HEK293 (cell line): Measurements from ENCODE around the gene TLCD3B.

Experiments used
- CTCF ChIA-PET: fragments of 350-600 bp; formaldehyde crosslinking; extraction: SDS; loops from one replicate; lab custom pipeline; 2021; ENCODE audit warnings: antibody characterized with exemption; lab: Yijun Ruan, JAX
- POLR2A ChIA-PET: fragments of 300-600 bp; formaldehyde crosslinking; extraction: SDS; loops from one replicate; lab custom pipeline; 2020; ENCODE audit warnings: antibody characterized with exemption, inconsistent platforms; lab: Yijun Ruan, JAX
- H3K27ac ChIP-seq: fragments of 200-500 bp; sonication (Bioruptor generic); 2 replicates; pipeline ENCODE4 v1.5.1; 2014; ENCODE audit warnings: low read depth, low read length, control low read depth, inconsistent platforms; ENCODE audit errors: extremely low read depth
- H3K36me3 ChIP-seq, 2 experiments: fragments of 200-500 bp in 1 of 2; sonication (Bioruptor generic) in 1 of 2; 1 replicate in 1 of 2; 2 replicates in 1 of 2; pipeline ENCODE4 v1.5.1; 2014 to 2017; ENCODE audit warnings: inconsistent platforms in 2 of 2, low read length in 2 of 2; ENCODE audit not compliant: control insufficient read depth in 2 of 2, insufficient read depth in 1 of 2
- H3K4me1 ChIP-seq: fragments of 200-500 bp; sonication (Bioruptor generic); 2 replicates; pipeline ENCODE4 v1.5.1; 2014; ENCODE audit warnings: mild to moderate bottlenecking, low read length, inconsistent platforms; ENCODE audit not compliant: control insufficient read depth, insufficient read depth
- H3K4me3 ChIP-seq: 2 replicates; pipeline ENCODE4 v1.5.1; 2011; ENCODE audit warnings: low read depth, mild to moderate bottlenecking, control low read depth, low read length, moderate library complexity
- H3K9me3 ChIP-seq: fragments of 200-500 bp; sonication (Bioruptor generic); 2 replicates; pipeline ENCODE4 v1.5.1; 2014; ENCODE audit warnings: low read depth, low read length, inconsistent platforms; ENCODE audit not compliant: control insufficient read depth, insufficient read depth
- HOXA7 ChIP-seq: sonication (generic); formaldehyde crosslinking; IDR thresholded peaks from 2 replicates; pipeline ENCODE4 v1.8.1; 2022; ENCODE audit warnings: missing genetic modification reagents, borderline replicate concordance
- KLF16 ChIP-seq: fragments of 450-650 bp; formaldehyde crosslinking; IDR thresholded peaks from 2 replicates; pipeline ENCODE4 v1.5.1; 2017; ENCODE audit warnings: missing biosample characterization, missing genetic modification characterization
- SCRT2 ChIP-seq: fragments of 450-650 bp; formaldehyde crosslinking; IDR thresholded peaks from 2 replicates; pipeline ENCODE4 v1.5.1; 2016; ENCODE audit warnings: missing biosample characterization, missing genetic modification characterization
- YY2 ChIP-seq: fragments of 450-650 bp; formaldehyde crosslinking; IDR thresholded peaks from 2 replicates; pipeline ENCODE4 v1.5.1; 2016; ENCODE audit warnings: missing biosample characterization, missing genetic modification characterization
- ZBTB8A ChIP-seq: fragments of 450-650 bp; formaldehyde crosslinking; IDR thresholded peaks from 2 replicates; pipeline ENCODE4 v1.5.1; 2016; ENCODE audit warnings: missing biosample characterization, missing genetic modification characterization
- ZFP37 ChIP-seq: fragments of 450-650 bp; formaldehyde crosslinking; IDR thresholded peaks from 2 replicates; pipeline ENCODE4 v1.5.1; 2016; ENCODE audit warnings: missing biosample characterization, missing genetic modification characterization
- ZNF112 ChIP-seq: fragments of 450-650 bp; formaldehyde crosslinking; IDR thresholded peaks from 2 replicates; pipeline ENCODE4 v1.5.0; 2017; ENCODE audit warnings: missing biosample characterization, missing genetic modification characterization
- ZNF16 ChIP-seq: fragments of 450-650 bp; formaldehyde crosslinking; IDR thresholded peaks from 2 replicates; pipeline ENCODE4 v1.5.1; 2016; ENCODE audit warnings: low read depth, missing biosample characterization, missing genetic modification characterization
- ZNF341 ChIP-seq: fragments of 450-650 bp; formaldehyde crosslinking; IDR thresholded peaks from 2 replicates; pipeline ENCODE4; 2016; ENCODE audit warnings: low read depth, missing biosample characterization, missing genetic modification characterization
- ZNF585B ChIP-seq: fragments of 450-650 bp; formaldehyde crosslinking; IDR thresholded peaks from 2 replicates; pipeline ENCODE4 v1.5.1; 2016; ENCODE audit warnings: missing biosample characterization, missing genetic modification characterization
- ZNF623 ChIP-seq: fragments of 450-650 bp; formaldehyde crosslinking; IDR thresholded peaks from 2 replicates; pipeline ENCODE4 v1.5.1; 2016; ENCODE audit warnings: missing biosample characterization, missing genetic modification characterization
- ZNF791 ChIP-seq: fragments of 450-650 bp; formaldehyde crosslinking; IDR thresholded peaks from 2 replicates; pipeline ENCODE4 v1.5.1; 2016; ENCODE audit warnings: missing biosample characterization, missing genetic modification characterization
- ZSCAN16 ChIP-seq: fragments of 450-650 bp; formaldehyde crosslinking; IDR thresholded peaks from 2 replicates; pipeline ENCODE4 v1.5.1; 2016; ENCODE audit warnings: missing biosample characterization, missing genetic modification characterization
- TF ChIP-seq, protein P1 (sequence below): fragments of 450-650 bp; formaldehyde crosslinking; IDR thresholded peaks from 2 replicates; pipeline ENCODE4 v1.5.1; 2016; ENCODE audit warnings: missing biosample characterization, missing genetic modification characterization
- TF ChIP-seq, protein P2 (sequence below): fragments of 450-650 bp; formaldehyde crosslinking; IDR thresholded peaks from 2 replicates; pipeline ENCODE4; 2016; ENCODE audit warnings: missing biosample characterization, missing genetic modification characterization
- TF ChIP-seq, protein P3 (sequence below): fragments of 450-650 bp; formaldehyde crosslinking; IDR thresholded peaks from 2 replicates; pipeline ENCODE4 v1.5.1; 2017; ENCODE audit warnings: missing biosample characterization, missing genetic modification characterization
- TF ChIP-seq, protein P4 (sequence below): fragments of 450-650 bp; formaldehyde crosslinking; IDR thresholded peaks from 2 replicates; pipeline ENCODE4 v1.5.1; 2016; ENCODE audit warnings: missing biosample characterization, missing genetic modification characterization
- TF ChIP-seq, protein P5 (sequence below): fragments of 450-650 bp; formaldehyde crosslinking; IDR thresholded peaks from 2 replicates; pipeline ENCODE4 v1.5.1; 2016; ENCODE audit warnings: missing biosample characterization, missing genetic modification characterization
- TF ChIP-seq, protein P6 (sequence below): fragments of 450-650 bp; formaldehyde crosslinking; IDR thresholded peaks from 2 replicates; pipeline ENCODE4 v1.5.1; 2016; ENCODE audit warnings: missing biosample characterization, missing genetic modification characterization
- TF ChIP-seq, protein P7 (sequence below): fragments of 450-650 bp; formaldehyde crosslinking; IDR thresholded peaks from 2 replicates; pipeline ENCODE4 v1.5.1; 2016; ENCODE audit warnings: missing biosample characterization, missing genetic modification characterization
- TF ChIP-seq, protein P8 (sequence below): IDR thresholded peaks from 2 replicates; pipeline ENCODE4 v1.6.1; 2011; ENCODE audit warnings: mild to moderate bottlenecking, low read depth, low read length, borderline replicate concordance

TLCD3B gene

DNA sequence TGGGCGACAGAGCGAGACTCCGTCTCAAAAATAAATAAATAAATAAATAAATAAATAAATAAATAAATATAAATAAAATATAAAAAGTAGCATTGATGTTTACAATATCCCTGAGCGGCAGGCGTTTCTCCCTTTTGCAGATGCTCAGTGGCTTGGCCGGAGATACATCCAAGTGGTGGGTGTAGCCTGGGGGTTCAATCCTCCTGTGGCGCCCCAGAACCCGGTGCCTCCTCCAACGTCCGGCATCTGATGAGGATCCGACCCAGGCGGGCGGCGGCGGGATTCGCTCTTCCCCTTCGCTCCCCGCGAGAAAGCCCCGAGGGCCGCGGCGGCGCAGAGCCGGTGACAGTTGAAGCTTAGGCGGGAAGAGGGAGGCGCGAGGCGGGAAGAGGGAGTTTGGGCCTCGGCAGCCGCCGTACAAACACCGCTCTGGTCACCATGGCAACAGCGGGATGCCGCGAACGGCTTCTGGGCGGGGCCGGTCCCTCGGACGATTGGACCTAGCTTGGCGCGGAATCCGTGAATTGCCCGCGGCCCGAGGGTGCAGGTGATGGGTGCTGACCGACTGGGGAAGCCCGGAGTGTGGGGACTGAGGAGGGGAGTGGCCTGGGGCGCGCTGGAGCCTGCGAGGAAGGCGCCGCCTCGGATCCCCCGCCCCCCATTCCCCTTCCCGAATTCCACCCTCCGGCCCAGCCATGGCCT lies 21.8 kb upstream of the TLCD3B start:
- H3K4me3 ChIP-seq = peak overlapping the region; percentile 63
- peak overlapping the region; percentile 65 for H3K27ac ChIP-seq
- peaks cover 3% of the 10 kb centered on the region; the same call in 1 of the 2 replicates for H3K4me1 ChIP-seq
- ChIA-PET POLR2A (interaction anchor here (0.7 to 6.5 kb wide), 10 partner anchors 9 to 606 kb away, joined by 3 to 66 read pairs (median 4); partner anchors contain the start of genes ALDOA, CORO1A, FBRS and PPP4C), CTCF (interaction anchor here (0.6 to 1.8 kb wide), 4 partner anchors 20 to 1491 kb away, joined by 3 to 16 read pairs (median 4); partner anchors contain the start of gene TLCD3B)
- H3K36me3 ChIP-seq = peaks cover 0 to 11% of the 10 kb centered on the region in 2 experiments; a peak in 2 of 3 replicates
- no peaks in the 10 kb centered on the region for H3K9me3 ChIP-seq
- TF ChIP-seq ZFP37 (tag by site-specific recombination) (peak; percentile 83), ZNF16 (0 out of 2 replicates have a peak, but pooled peaks have one; percentile 44), ZNF341 (tag by site-specific recombination) (peak; percentile 92), ZNF623 (tag by site-specific recombination) (peak; percentile 92), ZBTB8A (tag by site-specific recombination) (peak; percentile 95), ZSCAN16 (tag by site-specific recombination) (no peak; the same call in 1 of the 2 replicates), ZNF112 (tag by site-specific recombination) (no peak), ZNF791 (tag by site-specific recombination) (peak; percentile 87), HOXA7 (CRISPR knock-in tag) (no peak), KLF16 (peak; percentile 93), SCRT2 (peak; percentile 63), YY2 (no peak), ZNF585B (tag by site-specific recombination) (0 out of 2 replicates have a peak, but pooled peaks have one; percentile 6)
- TF ChIP-seq, protein P1, sequence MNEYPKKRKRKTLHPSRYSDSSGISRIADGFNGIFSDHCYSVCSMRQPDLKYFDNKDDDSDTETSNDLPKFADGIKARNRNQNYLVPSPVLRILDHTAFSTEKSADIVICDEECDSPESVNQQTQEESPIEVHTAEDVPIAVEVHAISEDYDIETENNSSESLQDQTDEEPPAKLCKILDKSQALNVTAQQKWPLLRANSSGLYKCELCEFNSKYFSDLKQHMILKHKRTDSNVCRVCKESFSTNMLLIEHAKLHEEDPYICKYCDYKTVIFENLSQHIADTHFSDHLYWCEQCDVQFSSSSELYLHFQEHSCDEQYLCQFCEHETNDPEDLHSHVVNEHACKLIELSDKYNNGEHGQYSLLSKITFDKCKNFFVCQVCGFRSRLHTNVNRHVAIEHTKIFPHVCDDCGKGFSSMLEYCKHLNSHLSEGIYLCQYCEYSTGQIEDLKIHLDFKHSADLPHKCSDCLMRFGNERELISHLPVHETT (tag by site-specific recombination) = peak; percentile 96
- TF ChIP-seq, protein P2, sequence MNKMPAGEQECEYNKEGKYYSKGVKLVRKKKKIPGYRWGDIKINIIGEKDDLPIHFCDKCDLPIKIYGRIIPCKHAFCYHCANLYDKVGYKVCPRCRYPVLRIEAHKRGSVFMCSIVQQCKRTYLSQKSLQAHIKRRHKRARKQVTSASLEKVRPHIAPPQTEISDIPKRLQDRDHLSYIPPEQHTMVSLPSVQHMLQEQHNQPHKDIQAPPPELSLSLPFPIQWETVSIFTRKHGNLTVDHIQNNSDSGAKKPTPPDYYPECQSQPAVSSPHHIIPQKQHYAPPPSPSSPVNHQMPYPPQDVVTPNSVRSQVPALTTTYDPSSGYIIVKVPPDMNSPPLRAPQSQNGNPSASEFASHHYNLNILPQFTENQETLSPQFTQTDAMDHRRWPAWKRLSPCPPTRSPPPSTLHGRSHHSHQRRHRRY (tag by site-specific recombination) = no peak
- TF ChIP-seq, protein P3, sequence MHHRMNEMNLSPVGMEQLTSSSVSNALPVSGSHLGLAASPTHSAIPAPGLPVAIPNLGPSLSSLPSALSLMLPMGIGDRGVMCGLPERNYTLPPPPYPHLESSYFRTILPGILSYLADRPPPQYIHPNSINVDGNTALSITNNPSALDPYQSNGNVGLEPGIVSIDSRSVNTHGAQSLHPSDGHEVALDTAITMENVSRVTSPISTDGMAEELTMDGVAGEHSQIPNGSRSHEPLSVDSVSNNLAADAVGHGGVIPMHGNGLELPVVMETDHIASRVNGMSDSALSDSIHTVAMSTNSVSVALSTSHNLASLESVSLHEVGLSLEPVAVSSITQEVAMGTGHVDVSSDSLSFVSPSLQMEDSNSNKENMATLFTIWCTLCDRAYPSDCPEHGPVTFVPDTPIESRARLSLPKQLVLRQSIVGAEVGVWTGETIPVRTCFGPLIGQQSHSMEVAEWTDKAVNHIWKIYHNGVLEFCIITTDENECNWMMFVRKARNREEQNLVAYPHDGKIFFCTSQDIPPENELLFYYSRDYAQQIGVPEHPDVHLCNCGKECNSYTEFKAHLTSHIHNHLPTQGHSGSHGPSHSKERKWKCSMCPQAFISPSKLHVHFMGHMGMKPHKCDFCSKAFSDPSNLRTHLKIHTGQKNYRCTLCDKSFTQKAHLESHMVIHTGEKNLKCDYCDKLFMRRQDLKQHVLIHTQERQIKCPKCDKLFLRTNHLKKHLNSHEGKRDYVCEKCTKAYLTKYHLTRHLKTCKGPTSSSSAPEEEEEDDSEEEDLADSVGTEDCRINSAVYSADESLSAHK (tag by site-specific recombination) = peak; percentile 73
- TF ChIP-seq, protein P4, sequence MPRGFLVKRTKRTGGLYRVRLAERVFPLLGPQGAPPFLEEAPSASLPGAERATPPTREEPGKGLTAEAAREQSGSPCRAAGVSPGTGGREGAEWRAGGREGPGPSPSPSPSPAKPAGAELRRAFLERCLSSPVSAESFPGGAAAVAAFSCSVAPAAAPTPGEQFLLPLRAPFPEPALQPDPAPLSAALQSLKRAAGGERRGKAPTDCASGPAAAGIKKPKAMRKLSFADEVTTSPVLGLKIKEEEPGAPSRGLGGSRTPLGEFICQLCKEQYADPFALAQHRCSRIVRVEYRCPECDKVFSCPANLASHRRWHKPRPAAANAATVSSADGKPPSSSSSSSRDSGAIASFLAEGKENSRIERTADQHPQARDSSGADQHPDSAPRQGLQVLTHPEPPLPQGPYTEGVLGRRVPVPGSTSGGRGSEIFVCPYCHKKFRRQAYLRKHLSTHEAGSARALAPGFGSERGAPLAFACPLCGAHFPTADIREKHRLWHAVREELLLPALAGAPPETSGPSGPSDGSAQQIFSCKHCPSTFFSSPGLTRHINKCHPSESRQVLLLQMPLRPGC = peak; percentile 97
- TF ChIP-seq, protein P5, sequence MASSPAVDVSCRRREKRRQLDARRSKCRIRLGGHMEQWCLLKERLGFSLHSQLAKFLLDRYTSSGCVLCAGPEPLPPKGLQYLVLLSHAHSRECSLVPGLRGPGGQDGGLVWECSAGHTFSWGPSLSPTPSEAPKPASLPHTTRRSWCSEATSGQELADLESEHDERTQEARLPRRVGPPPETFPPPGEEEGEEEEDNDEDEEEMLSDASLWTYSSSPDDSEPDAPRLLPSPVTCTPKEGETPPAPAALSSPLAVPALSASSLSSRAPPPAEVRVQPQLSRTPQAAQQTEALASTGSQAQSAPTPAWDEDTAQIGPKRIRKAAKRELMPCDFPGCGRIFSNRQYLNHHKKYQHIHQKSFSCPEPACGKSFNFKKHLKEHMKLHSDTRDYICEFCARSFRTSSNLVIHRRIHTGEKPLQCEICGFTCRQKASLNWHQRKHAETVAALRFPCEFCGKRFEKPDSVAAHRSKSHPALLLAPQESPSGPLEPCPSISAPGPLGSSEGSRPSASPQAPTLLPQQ (tag by site-specific recombination) = peak; percentile 93
- TF ChIP-seq, protein P6, sequence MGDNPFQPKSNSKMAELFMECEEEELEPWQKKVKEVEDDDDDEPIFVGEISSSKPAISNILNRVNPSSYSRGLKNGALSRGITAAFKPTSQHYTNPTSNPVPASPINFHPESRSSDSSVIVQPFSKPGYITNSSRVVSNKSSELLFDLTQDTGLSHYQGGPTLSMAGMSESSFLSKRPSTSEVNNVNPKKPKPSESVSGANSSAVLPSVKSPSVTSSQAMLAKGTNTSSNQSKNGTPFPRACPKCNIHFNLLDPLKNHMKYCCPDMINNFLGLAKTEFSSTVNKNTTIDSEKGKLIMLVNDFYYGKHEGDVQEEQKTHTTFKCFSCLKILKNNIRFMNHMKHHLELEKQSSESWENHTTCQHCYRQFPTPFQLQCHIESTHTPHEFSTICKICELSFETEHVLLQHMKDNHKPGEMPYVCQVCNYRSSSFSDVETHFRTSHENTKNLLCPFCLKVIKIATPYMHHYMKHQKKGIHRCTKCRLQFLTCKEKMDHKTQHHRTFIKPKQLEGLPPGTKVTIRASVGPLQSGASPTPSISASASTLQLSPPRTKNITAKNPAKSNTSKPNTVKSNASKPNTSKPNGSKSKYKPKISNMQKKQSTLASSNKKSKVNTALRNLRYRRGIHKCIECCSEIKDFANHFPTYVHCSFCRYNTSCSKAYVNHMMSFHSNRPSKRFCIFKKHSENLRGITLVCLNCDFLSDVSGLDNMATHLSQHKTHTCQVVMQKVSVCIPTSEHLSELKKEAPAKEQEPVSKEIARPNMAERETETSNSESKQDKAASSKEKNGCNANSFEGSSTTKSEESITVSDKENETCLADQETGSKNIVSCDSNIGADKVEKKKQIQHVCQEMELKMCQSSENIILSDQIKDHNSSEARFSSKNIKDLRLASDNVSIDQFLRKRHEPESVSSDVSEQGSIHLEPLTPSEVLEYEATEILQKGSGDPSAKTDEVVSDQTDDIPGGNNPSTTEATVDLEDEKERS (tag by site-specific recombination) = no peak
- TF ChIP-seq, protein P7, sequence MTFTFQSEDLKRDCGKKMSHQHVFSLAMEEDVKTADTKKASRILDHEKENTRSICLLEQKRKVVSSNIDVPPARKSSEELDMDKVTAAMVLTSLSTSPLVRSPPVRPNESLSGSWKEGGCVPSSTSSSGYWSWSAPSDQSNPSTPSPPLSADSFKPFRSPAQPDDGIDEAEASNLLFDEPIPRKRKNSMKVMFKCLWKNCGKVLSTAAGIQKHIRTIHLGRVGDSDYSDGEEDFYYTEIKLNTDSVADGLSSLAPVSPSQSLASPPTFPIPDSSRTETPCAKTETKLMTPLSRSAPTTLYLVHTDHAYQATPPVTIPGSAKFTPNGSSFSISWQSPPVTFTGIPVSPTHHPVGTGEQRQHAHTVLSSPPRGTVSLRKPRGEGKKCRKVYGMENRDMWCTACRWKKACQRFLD = peak; percentile 88; the same call in 1 of the 2 replicates
- TF ChIP-seq, protein P8, sequence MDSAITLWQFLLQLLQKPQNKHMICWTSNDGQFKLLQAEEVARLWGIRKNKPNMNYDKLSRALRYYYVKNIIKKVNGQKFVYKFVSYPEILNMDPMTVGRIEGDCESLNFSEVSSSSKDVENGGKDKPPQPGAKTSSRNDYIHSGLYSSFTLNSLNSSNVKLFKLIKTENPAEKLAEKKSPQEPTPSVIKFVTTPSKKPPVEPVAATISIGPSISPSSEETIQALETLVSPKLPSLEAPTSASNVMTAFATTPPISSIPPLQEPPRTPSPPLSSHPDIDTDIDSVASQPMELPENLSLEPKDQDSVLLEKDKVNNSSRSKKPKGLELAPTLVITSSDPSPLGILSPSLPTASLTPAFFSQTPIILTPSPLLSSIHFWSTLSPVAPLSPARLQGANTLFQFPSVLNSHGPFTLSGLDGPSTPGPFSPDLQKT = no peak
